ENCODE results near the gene CACNA1S. TPM values are rescaled to one million over a fixed set of nuclear protein-coding genes. Genes with fewer than 3 reads are reported as not detected.

The CACNA1S gene
- total RNA-seq, 2 experiments from 2014 or later, result not detected

DNA sequence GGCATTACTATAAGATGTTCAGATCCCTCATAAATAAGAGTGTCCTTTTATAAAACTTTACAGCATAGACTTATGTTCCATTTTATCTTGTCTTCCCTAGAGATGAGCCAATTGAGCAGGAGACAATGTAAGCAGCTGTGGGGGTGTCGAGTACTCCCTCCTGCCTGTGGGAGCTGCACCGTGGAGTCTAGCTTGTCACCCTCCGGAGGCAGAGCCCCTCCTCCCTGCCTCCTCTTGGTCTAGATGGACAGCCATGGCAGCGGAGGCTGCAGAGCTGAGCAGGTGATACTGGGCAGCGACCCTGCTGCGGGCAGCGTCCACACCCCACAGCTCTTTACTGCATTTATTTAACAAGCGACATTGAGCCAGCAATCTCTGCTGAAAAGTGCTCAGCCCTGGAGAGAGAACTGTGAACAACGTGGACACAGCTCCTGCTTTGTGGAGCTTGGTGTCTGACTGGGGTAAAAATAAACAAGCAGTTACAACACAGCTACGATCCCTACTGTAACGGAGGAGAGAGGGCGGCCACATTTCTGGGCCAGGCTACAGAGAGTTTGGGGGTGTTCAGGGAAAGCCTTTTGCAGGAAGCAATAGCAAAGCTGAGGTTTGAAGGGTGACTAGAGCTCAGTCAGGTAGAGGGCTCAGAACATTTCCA, 75.9 kb downstream of the CACNA1S start:
- POLR2A ChIA-PET, result interaction anchor here (0.9 to 4.7 kb wide), 2 partner anchors 13 to 21 kb away, joined by 3 to 22 read pairs; partner anchors contain the start of gene KIF21B
- Mint-ChIP-seq H3K36me3 (ENCODE audit: low read depth) (no peaks in the 10 kb centered on the region), H3K4me1 (ENCODE audit: low read depth) (no peaks in the 10 kb centered on the region), H3K27me3 (no peaks in the 10 kb centered on the region), H3K4me3 (no peak overlapping the region), H3K9me3 (no peaks in the 10 kb centered on the region), H3K27ac (no peak overlapping the region)
- TF ChIP-seq, protein P1, sequence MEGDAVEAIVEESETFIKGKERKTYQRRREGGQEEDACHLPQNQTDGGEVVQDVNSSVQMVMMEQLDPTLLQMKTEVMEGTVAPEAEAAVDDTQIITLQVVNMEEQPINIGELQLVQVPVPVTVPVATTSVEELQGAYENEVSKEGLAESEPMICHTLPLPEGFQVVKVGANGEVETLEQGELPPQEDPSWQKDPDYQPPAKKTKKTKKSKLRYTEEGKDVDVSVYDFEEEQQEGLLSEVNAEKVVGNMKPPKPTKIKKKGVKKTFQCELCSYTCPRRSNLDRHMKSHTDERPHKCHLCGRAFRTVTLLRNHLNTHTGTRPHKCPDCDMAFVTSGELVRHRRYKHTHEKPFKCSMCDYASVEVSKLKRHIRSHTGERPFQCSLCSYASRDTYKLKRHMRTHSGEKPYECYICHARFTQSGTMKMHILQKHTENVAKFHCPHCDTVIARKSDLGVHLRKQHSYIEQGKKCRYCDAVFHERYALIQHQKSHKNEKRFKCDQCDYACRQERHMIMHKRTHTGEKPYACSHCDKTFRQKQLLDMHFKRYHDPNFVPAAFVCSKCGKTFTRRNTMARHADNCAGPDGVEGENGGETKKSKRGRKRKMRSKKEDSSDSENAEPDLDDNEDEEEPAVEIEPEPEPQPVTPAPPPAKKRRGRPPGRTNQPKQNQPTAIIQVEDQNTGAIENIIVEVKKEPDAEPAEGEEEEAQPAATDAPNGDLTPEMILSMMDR (IDR thresholded peaks at IDR 0.05), result no peak
- H3K36me3 ChIP-seq (ENCODE audit: insufficient read depth, low read length), result no peaks in the 10 kb centered on the region
- intact Hi-C loops (cut with DNase I, micrococcal nuclease), result no loop called here
- no peak for DNase-seq
- no peaks in the 10 kb centered on the region for H3K9me3 ChIP-seq (ENCODE audit: control insufficient read depth in 1 of 2, insufficient read depth in 1 of 2, low read length in 2 of 2)
- no peaks in the 10 kb centered on the region for H3K4me1 ChIP-seq (ENCODE audit: insufficient read depth, low read length)
- no peak for ATAC-seq (ENCODE audit: poor library complexity)
- CTCF ChIA-PET, result interaction anchor here (1.6 kb wide), 1 partner anchor 14 kb away, joined by 4 read pairs; no protein-coding TSS in a partner anchor
- H3K27me3 ChIP-seq (ENCODE audit: control insufficient read depth in 1 of 2, insufficient read depth in 2 of 2, low read length in 2 of 2), result no peaks in the 10 kb centered on the region
- no peak overlapping the region for H3K27ac ChIP-seq (ENCODE audit: low read depth in 1 of 2, low read length in 2 of 2)
- H3K4me3 ChIP-seq (ENCODE audit: low read length), result no peak overlapping the region

DNA sequence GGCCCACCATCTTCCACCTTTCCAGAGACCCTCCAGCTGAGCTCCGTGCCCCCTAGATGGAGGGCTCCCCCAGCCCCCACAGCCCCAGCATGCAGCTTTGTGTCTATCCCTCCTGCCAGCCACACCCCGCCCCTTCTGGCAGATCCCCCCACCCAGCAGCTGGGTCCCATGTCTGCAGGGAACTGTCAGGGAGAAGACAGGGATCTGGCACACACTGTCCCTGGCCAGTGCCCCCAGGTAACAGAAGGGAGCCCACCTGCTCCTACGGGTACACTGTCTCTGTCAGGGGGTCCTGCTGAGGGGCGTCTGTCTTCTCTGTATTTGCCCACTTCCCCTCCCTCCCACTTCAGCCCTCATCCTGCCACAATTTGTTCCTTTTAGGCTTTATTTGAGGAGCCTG, 77.6 kb downstream of the CACNA1S start:
- TF ChIP-seq, protein P1 (IDR thresholded peaks at IDR 0.05), result no peak
- no peak for DNase-seq
- Mint-ChIP-seq H3K36me3 (ENCODE audit: low read depth) (no peaks in the 10 kb centered on the region), H3K4me1 (ENCODE audit: low read depth) (no peaks in the 10 kb centered on the region), H3K27ac (no peak overlapping the region), H3K9me3 (no peaks in the 10 kb centered on the region), H3K27me3 (no peaks in the 10 kb centered on the region), H3K4me3 (no peak overlapping the region)
- Histone ChIP-seq H3K27ac (ENCODE audit: low read depth in 1 of 2, low read length in 2 of 2) (no peak overlapping the region), H3K36me3 (ENCODE audit: insufficient read depth, low read length) (no peaks in the 10 kb centered on the region), H3K9me3 (ENCODE audit: control insufficient read depth in 1 of 2, insufficient read depth in 1 of 2, low read length in 2 of 2) (no peaks in the 10 kb centered on the region), H3K4me3 (ENCODE audit: low read length) (no peak overlapping the region), H3K4me1 (ENCODE audit: insufficient read depth, low read length) (no peaks in the 10 kb centered on the region), H3K27me3 (ENCODE audit: control insufficient read depth in 1 of 2, insufficient read depth in 2 of 2, low read length in 2 of 2) (no peaks in the 10 kb centered on the region)
- ChIA-PET POLR2A (interaction anchor here (4.7 kb wide), 1 partner anchor 11 kb away, joined by 22 read pairs; the partner anchor contains the start of gene KIF21B), CTCF (no interaction called here)
- intact Hi-C loops (cut with DNase I, micrococcal nuclease), result no loop called here
- ATAC-seq (ENCODE audit: poor library complexity), result no peak

DNA sequence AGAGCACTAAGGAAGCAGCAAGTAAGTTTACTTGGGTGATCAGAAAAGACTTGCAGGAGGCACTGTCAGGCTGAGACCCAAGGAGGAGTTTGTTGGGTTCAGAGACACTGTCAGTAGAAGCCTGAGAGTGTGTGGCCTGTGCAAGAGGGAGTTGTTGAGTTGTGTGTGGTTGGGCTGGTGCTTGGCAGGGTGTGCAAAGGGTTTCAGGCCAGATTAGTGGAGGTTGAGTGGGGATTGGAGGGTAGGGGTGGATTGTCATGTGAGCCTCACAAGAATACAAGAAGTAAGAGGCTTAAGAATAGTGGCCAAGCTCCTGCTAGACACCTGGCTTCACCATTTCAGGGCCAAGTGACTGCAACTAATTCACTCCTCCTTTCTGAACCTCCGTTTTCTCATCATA, 79.8 kb downstream of the CACNA1S start:
- TF ChIP-seq, protein P1 (IDR thresholded peaks at IDR 0.05), result no peak
- no peak overlapping the region for H3K27ac ChIP-seq (ENCODE audit: low read depth in 1 of 2, low read length in 2 of 2)
- no peaks in the 10 kb centered on the region for H3K4me1 ChIP-seq (ENCODE audit: insufficient read depth, low read length)
- no peaks in the 10 kb centered on the region for H3K36me3 ChIP-seq (ENCODE audit: insufficient read depth, low read length)
- no peak overlapping the region for H3K4me3 ChIP-seq (ENCODE audit: low read length)
- ChIA-PET CTCF (no interaction called here), POLR2A (no interaction called here)
- Mint-ChIP-seq H3K4me3 (no peak overlapping the region), H3K27ac (no peak overlapping the region), H3K4me1 (ENCODE audit: low read depth) (no peaks in the 10 kb centered on the region), H3K36me3 (ENCODE audit: low read depth) (no peaks in the 10 kb centered on the region), H3K9me3 (no peaks in the 10 kb centered on the region), H3K27me3 (no peaks in the 10 kb centered on the region)
- intact Hi-C loops (cut with DNase I, micrococcal nuclease), result no loop called here
- no peaks in the 10 kb centered on the region for H3K9me3 ChIP-seq (ENCODE audit: control insufficient read depth in 1 of 2, insufficient read depth in 1 of 2, low read length in 2 of 2)
- ATAC-seq (ENCODE audit: poor library complexity) (no peak), DNase-seq (no peak)
- H3K27me3 ChIP-seq (ENCODE audit: control insufficient read depth in 1 of 2, insufficient read depth in 2 of 2, low read length in 2 of 2), result no peaks in the 10 kb centered on the region
